Colonic mucosa (tissue), 4 donors: ENCODE results near the gene TCP11. TPM values are rescaled to one million over a fixed set of nuclear protein-coding genes. Genes with fewer than 3 reads are reported as not detected.
A peak's percentile ranks its signal among the peaks of the same experiment; 100 is the strongest.

Experiments used
- DNase-seq: peaks from one replicate; pipeline ENCODE4 v3.0.0-alpha.2; 2020
- H3K27ac ChIP-seq: fragments of 200-600 bp; one replicate; pipeline ENCODE4 v1.8.0; 2021
- H3K27me3 ChIP-seq: fragments of 200-600 bp; one replicate; pipeline ENCODE4 v1.8.0; 2021
- H3K36me3 ChIP-seq: fragments of 200-600 bp; one replicate; pipeline ENCODE4 v1.8.0; 2021
- H3K4me1 ChIP-seq: fragments of 200-600 bp; one replicate; pipeline ENCODE4 v1.8.0; 2021; ENCODE audit warnings: mild to moderate bottlenecking
- H3K4me3 ChIP-seq: fragments of 200-600 bp; one replicate; pipeline ENCODE4 v1.8.0; 2021
- H3K9ac ChIP-seq, 2 donors: one replicate each; pipeline ENCODE4 v1.7.0; 2013; ENCODE audit warnings: control low read depth in 2 of 2, low read depth in 2 of 2, low read length in 2 of 2
- H3K9me3 ChIP-seq: fragments of 200-600 bp; one replicate; pipeline ENCODE4 v1.8.0; 2021
- CTCF ChIP-seq: fragments of 200-600 bp; IDR thresholded peaks from one replicate; pipeline ENCODE4 v1.8.0; 2022; ENCODE audit warnings: antibody characterized with exemption, mild to moderate bottlenecking
- intact Hi-C: fragments of 100-400 bp; cut with DNase I; formaldehyde crosslinking; loops from one replicate; pipeline ENCODE4 v1.14.1; 2022
- total RNA-seq, 2 donors: library from RNA; stranded (reverse); fragmentation: NEBNext Ultra II Directional in 1 of 2; extraction: Animal tissue kit (Norgen Biotek cat#: 25700) in 1 of 2; gene quantifications; one replicate each; pipeline ENCODE4 v1.2.1, GENCODE V29; 2021
- donor health status: healthy.
- donor health status: DM: no; HTN: no; CAD: no.
- donor health status: DM: no; HTN: no; CAD: no.

Gene TCP11
- total RNA-seq, 2 donors from 2014 or later, result not detected

GRCh38 chr6:35147486-35147885 lies 6.3 kb upstream of the TCP11 start:
- no peak overlapping the region for H3K27ac ChIP-seq
- no peaks in the 10 kb centered on the region for H3K9me3 ChIP-seq
- no peaks in the 10 kb centered on the region for H3K36me3 ChIP-seq
- no peaks in the 10 kb centered on the region for H3K4me1 ChIP-seq
- intact Hi-C loops, result no loop called here
- TF ChIP-seq CTCF, result no peak
- no peak overlapping the region for H3K9ac ChIP-seq
- H3K4me3 ChIP-seq, result no peak overlapping the region
- no peak for DNase-seq
- H3K27me3 ChIP-seq, result no peaks in the 10 kb centered on the region

GRCh38 chr6:35147026-35147425 lies 5.9 kb upstream of the TCP11 start:
- no peak overlapping the region for H3K4me3 ChIP-seq
- H3K36me3 ChIP-seq, result no peaks in the 10 kb centered on the region
- DNase-seq, result no peak
- no peak for TF ChIP-seq CTCF
- H3K27ac ChIP-seq, result no peak overlapping the region
- intact Hi-C loops, result no loop called here
- H3K9ac ChIP-seq, result no peak overlapping the region
- H3K4me1 ChIP-seq, result no peaks in the 10 kb centered on the region
- H3K27me3 ChIP-seq, result no peaks in the 10 kb centered on the region
- H3K9me3 ChIP-seq, result no peaks in the 10 kb centered on the region

- Histone ChIP-seq H3K9me3 (no peaks in the 10 kb centered on the region), H3K36me3 (no peaks in the 10 kb centered on the region), H3K9ac (no peak overlapping the region), H3K27ac (no peak overlapping the region), H3K4me1 (no peaks in the 10 kb centered on the region), H3K27me3 (no peaks in the 10 kb centered on the region), H3K4me3 (no peak overlapping the region)
- intact Hi-C loops, result loop anchor here (1.0 kb wide), 1 partner anchor 95 kb away; no protein-coding TSS in a partner anchor
- TF ChIP-seq CTCF, result peak; percentile 48
- peak; percentile 60 for DNase-seq
Measured at GRCh38 chr6:35146453-35146852, 5.3 kb upstream of the TCP11 start.

- TF ChIP-seq CTCF, result no peak
- H3K9me3 ChIP-seq, result no peaks in the 10 kb centered on the region
- intact Hi-C loops, result loop anchor here (1.0 to 2.0 kb wide), 2 partner anchors 57 to 96 kb away; no protein-coding TSS in a partner anchor
Measured at GRCh38 chr6:35145757-35146156, 4.6 kb upstream of the TCP11 start.

GRCh38 chr6:35142588-35143569 lies 1.7 kb upstream of the TCP11 start:
- H3K4me3 ChIP-seq, result no peak overlapping the region
- DNase-seq, result no peak
- intact Hi-C loops, result no loop called here
- no peaks in the 10 kb centered on the region for H3K4me1 ChIP-seq
- no peak for TF ChIP-seq CTCF
- no peak overlapping the region for H3K9ac ChIP-seq
- no peaks in the 10 kb centered on the region for H3K27me3 ChIP-seq
- no peaks in the 10 kb centered on the region for H3K9me3 ChIP-seq
- H3K27ac ChIP-seq, result no peak overlapping the region
- no peaks in the 10 kb centered on the region for H3K36me3 ChIP-seq

More at GRCh38 chr6:35145757-35146156, 4.6 kb upstream of the TCP11 start:
- Histone ChIP-seq H3K27ac (no peak overlapping the region), H3K4me1 (no peaks in the 10 kb centered on the region), H3K9ac (no peak overlapping the region), H3K4me3 (no peak overlapping the region), H3K36me3 (no peaks in the 10 kb centered on the region), H3K27me3 (no peaks in the 10 kb centered on the region)
- no peak for DNase-seq
